Neural crest cell (in vitro differentiated cells): Measurements from ENCODE around the gene NLRC4. TPM values are rescaled to one million over a fixed set of nuclear protein-coding genes. Genes with fewer than 3 reads are reported as not detected.

Experiments
- DNase-seq: peaks from one replicate; pipeline ENCODE4 v3.0.0; 2021; ENCODE audit warnings: low read depth, mixed read lengths, low spot score
- H3K27ac Mint-ChIP-seq: one replicate; pipeline ENCODE4 v1.8.0; 2021; ENCODE audit warnings: mild to moderate bottlenecking, mixed read lengths; ENCODE audit not compliant: unreplicated experiment
- H3K27me3 Mint-ChIP-seq: 2 replicates; pipeline ENCODE4 v1.8.0; 2021; ENCODE audit warnings: low read depth, mild to moderate bottlenecking, mixed read lengths
- H3K36me3 Mint-ChIP-seq: 2 replicates; pipeline ENCODE4 v1.8.0; 2021; ENCODE audit warnings: low read depth, mild to moderate bottlenecking, mixed read lengths
- H3K4me1 Mint-ChIP-seq: 2 replicates; pipeline ENCODE4 v1.8.0; 2021; ENCODE audit warnings: mixed read lengths
- H3K4me3 Mint-ChIP-seq: one replicate; pipeline ENCODE4 v1.8.0; 2021; ENCODE audit warnings: mild to moderate bottlenecking, mixed read lengths
- H3K9me3 Mint-ChIP-seq: 2 replicates; pipeline ENCODE4 v1.8.0; 2021; ENCODE audit warnings: mixed read lengths
- total RNA-seq: library from RNA; stranded (reverse); gene quantifications from 2 replicates; pipeline ENCODE4 v1.2.1, GENCODE V29; 2021
- TF ChIP-seq, protein P1 (sequence below): fragments of 200-600 bp; sonication (generic); conservative IDR thresholded peaks from 2 replicates; pipeline ENCODE4 v1.5.0; 2021; ENCODE audit warnings: antibody characterized with exemption, mild to moderate bottlenecking

The NLRC4 gene
- total RNA-seq, 1 donor from 2014 or later = not detected

DNA sequence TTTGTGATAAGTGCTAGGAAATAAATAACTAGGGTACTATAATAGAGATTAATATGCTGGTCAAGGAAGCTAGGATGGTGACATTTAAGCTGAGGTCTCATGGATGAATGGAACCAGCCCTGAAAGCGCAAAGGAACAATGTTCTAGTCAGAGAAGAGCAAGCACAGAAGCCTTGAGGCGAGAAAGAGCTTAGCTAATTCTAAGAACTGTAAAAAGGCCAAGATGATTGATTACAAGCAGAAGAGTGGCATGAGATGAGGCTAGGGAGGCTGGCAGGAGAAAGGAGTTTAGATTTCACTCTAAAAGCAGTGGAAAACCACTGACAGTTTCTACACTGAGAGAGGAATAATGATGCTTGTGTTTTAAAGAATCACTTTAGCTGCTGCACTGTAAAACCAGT lies 9.6 kb upstream of the NLRC4 start:
- DNase-seq = no peak
- Mint-ChIP-seq H3K4me3 (peak overlapping the region; percentile 8), H3K9me3 (no peaks in the 10 kb centered on the region), H3K27me3 (peaks cover 29% of the 10 kb centered on the region), H3K36me3 (no peaks in the 10 kb centered on the region), H3K4me1 (peaks cover 12% of the 10 kb centered on the region), H3K27ac (no peak overlapping the region)
- TF ChIP-seq, protein P1, sequence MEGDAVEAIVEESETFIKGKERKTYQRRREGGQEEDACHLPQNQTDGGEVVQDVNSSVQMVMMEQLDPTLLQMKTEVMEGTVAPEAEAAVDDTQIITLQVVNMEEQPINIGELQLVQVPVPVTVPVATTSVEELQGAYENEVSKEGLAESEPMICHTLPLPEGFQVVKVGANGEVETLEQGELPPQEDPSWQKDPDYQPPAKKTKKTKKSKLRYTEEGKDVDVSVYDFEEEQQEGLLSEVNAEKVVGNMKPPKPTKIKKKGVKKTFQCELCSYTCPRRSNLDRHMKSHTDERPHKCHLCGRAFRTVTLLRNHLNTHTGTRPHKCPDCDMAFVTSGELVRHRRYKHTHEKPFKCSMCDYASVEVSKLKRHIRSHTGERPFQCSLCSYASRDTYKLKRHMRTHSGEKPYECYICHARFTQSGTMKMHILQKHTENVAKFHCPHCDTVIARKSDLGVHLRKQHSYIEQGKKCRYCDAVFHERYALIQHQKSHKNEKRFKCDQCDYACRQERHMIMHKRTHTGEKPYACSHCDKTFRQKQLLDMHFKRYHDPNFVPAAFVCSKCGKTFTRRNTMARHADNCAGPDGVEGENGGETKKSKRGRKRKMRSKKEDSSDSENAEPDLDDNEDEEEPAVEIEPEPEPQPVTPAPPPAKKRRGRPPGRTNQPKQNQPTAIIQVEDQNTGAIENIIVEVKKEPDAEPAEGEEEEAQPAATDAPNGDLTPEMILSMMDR = no peak

DNA sequence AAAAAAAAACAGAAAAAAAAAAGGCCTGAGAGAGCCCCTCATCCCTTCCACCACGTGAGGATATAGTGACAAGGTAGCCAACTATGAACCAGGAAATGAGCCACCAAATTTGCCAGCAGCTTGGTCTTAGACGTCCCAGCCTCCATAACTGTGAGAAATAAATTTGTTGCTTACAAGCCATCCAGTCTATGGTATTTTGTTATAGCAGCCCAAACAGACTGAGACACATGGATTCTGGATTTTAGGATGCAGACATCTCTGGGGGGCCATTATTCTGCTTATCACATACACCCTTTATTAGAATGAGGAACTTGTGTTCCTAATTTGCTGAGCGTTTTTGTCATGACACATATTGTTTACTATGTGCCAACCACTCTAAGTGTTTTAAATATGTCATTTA lies 7.6 kb upstream of the NLRC4 start:
- H3K36me3 Mint-ChIP-seq = no peaks in the 10 kb centered on the region
- no peak overlapping the region for H3K27ac Mint-ChIP-seq
- peaks cover under 1% of the 10 kb centered on the region for H3K4me1 Mint-ChIP-seq
- no peak overlapping the region for H3K4me3 Mint-ChIP-seq
- H3K27me3 Mint-ChIP-seq = peaks cover 42% of the 10 kb centered on the region
- TF ChIP-seq, protein P1 = no peak
- DNase-seq = no peak
- H3K9me3 Mint-ChIP-seq = no peaks in the 10 kb centered on the region

DNA sequence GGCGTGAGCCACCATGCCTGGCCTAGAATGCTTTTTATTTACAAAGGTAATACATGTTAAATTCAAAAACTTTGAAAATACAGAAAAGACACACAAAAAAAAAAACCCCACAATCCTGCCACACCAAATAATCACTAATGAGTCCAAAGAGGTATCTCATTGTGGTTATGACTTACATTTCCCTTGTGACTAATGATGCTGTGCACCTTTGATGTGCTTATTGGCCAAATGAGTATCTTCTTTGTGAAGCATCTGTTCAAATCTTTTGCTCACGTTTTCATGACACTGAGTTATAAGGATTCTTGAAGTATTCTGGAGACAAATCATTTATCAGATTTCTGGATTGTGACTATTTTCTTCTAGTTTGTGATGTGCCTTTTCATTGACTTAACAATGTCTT lies 6.4 kb upstream of the NLRC4 start:
- TF ChIP-seq, protein P1 = no peak
- Mint-ChIP-seq H3K27ac (no peak overlapping the region), H3K9me3 (no peaks in the 10 kb centered on the region), H3K27me3 (peaks cover 50% of the 10 kb centered on the region), H3K4me3 (no peak overlapping the region), H3K36me3 (no peaks in the 10 kb centered on the region), H3K4me1 (no peaks in the 10 kb centered on the region)
- DNase-seq = no peak

DNA sequence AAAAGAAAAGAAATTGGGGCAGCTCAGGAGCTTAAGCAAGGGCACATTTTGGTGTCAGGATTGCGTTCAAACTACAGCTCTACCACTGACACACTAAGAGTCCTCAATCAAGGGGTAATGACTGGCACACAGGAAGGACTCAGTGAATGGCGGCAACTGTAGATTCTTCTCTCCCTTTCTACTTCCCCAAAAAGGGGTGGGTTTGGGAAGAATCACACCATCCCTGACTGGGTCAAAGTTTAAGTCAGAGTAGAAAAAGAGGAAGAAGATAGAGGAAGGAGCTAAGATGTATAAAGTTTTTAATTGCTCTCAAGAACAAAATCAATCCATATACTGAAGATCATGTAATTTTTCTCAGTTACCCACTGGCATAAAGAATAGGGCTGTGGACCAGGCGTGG lies 2.6 kb downstream of the NLRC4 start:
- DNase-seq = no peak
- no peaks in the 10 kb centered on the region for H3K9me3 Mint-ChIP-seq
- no peaks in the 10 kb centered on the region for H3K4me1 Mint-ChIP-seq
- H3K36me3 Mint-ChIP-seq = no peaks in the 10 kb centered on the region
- H3K27ac Mint-ChIP-seq = no peak overlapping the region
- H3K27me3 Mint-ChIP-seq = peaks cover 45% of the 10 kb centered on the region
- no peak overlapping the region for H3K4me3 Mint-ChIP-seq
- TF ChIP-seq, protein P1 = no peak

DNA sequence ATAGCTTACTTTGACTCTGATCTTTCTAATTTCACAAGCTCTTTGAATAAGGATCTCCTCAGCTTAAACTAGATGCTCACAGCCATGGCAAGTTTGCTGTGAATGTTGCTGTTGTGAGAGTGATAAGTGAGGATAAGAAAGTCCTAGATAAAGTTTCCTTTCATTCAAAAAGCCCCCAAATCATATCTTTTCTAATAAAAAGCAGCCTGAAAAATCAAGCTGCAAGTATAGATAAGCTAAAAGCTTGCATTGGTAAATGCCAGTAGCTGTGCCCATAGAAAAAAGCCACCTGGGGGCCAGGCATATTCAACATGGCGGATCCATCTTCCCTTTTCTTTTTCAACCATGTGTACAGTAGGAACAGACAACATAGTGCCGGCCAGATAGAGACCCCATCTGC lies 4.3 kb downstream of the NLRC4 start:
- TF ChIP-seq, protein P1 = no peak
- Mint-ChIP-seq H3K27me3 (peaks cover 33% of the 10 kb centered on the region), H3K4me3 (no peak overlapping the region), H3K27ac (no peak overlapping the region), H3K36me3 (no peaks in the 10 kb centered on the region), H3K4me1 (no peaks in the 10 kb centered on the region), H3K9me3 (no peaks in the 10 kb centered on the region)
- DNase-seq = no peak

DNA sequence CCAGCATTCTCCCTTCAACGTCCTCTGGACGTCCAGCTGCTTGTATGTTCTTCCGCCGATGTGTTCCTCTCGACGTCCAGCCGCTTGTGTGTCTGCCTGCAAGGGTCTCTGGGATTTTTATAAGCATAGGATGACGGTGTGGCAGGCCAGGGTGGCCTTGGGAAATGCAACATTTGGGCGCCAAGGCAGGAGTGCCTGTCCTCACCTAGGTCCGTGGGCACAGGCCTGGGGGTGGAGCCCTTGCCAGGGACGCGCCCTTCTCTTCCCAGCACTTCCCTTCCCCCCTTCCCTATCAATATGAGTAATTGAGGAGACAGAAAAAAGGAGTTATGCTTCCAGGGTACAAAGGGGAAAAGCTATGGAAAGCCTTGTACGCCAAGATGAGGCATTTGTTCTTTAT lies 6.4 kb downstream of the NLRC4 start:
- Mint-ChIP-seq H3K4me3 (no peak overlapping the region), H3K9me3 (no peaks in the 10 kb centered on the region), H3K4me1 (no peaks in the 10 kb centered on the region), H3K36me3 (no peaks in the 10 kb centered on the region), H3K27ac (no peak overlapping the region), H3K27me3 (peaks cover 12% of the 10 kb centered on the region)
- TF ChIP-seq, protein P1 = no peak
- DNase-seq = no peak
